ENCODE data around the gene NCKAP5L.
A peak's percentile ranks its signal among the peaks of the same experiment; 100 is the strongest.
"Not testable (repeated sequence)": the region's sequence is repeated elsewhere in the genome, so short reads cannot be mapped to it uniquely, and the experiment has no call there.

Gene NCKAP5L, protein sequence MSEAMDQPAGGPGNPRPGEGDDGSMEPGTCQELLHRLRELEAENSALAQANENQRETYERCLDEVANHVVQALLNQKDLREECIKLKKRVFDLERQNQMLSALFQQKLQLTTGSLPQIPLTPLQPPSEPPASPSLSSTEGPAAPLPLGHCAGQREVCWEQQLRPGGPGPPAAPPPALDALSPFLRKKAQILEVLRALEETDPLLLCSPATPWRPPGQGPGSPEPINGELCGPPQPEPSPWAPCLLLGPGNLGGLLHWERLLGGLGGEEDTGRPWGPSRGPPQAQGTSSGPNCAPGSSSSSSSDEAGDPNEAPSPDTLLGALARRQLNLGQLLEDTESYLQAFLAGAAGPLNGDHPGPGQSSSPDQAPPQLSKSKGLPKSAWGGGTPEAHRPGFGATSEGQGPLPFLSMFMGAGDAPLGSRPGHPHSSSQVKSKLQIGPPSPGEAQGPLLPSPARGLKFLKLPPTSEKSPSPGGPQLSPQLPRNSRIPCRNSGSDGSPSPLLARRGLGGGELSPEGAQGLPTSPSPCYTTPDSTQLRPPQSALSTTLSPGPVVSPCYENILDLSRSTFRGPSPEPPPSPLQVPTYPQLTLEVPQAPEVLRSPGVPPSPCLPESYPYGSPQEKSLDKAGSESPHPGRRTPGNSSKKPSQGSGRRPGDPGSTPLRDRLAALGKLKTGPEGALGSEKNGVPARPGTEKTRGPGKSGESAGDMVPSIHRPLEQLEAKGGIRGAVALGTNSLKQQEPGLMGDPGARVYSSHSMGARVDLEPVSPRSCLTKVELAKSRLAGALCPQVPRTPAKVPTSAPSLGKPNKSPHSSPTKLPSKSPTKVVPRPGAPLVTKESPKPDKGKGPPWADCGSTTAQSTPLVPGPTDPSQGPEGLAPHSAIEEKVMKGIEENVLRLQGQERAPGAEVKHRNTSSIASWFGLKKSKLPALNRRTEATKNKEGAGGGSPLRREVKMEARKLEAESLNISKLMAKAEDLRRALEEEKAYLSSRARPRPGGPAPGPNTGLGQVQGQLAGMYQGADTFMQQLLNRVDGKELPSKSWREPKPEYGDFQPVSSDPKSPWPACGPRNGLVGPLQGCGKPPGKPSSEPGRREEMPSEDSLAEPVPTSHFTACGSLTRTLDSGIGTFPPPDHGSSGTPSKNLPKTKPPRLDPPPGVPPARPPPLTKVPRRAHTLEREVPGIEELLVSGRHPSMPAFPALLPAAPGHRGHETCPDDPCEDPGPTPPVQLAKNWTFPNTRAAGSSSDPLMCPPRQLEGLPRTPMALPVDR (N-terminal part only)

DNA sequence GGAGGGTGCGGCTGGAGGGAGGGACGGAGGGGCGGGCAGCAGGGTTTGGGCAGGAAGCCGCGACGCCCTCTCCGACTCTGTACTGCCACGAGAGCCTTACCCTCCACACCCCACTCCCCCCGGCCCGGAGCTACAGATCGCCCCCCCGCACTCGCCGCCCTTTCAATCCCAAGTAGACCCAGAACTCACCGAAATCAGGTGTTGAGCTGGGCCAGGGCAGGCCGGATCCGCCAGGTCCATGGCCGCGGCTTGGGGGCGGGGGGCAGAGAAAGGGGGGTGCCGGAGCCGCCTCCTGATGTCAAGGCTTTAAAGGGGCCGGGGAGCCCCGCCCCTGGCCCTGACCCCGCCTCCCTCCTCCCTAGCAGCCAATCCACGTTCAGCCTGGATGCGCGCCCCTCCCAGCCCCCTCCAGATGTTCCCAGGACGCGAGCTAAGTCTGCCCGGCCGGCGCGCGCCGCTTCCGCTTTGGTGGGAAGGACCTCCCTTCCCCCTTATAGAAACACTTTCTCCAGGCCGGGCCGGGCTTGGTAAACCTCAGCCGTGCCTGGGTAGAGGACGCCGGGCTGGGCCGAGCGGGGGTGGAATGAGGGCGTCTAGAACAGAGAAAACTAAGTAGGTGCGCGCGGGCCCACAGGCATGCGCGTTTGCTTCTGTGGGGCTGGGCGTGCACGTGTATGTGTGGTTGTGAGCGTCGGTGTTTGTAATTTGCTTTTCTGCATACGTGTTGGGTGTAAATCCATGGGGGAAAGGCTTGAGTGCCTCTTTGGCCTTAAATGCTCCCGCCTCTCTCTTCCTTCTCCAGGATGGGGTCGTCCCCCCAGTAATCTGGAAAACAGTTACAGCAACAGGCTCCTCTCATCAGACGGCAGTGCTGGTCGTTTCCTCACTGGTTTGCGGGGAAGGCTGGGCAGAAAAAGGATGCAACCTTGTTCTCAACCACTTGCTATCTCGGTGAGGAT is at the start of gene NCKAP5L:
Gene NCKAP5L (minus strand): TSS at position 281 of the 959 bp plus-strand sequence. CDS start 24,369 bp downstream, outside the sequence.
- peak within 1 kb of the TSS; percentile 97 for H3K27ac Mint-ChIP-seq
- H3K4me3 Mint-ChIP-seq = peak within 1 kb of the TSS; percentile 95
- no peaks in the 10 kb centered on the region for H3K9me3 Mint-ChIP-seq
- H3K27me3 Mint-ChIP-seq = no peaks in the 10 kb centered on the region
- no peaks in the 10 kb centered on the region for H3K36me3 Mint-ChIP-seq (ENCODE audit: low read depth)
- H3K4me1 Mint-ChIP-seq (ENCODE audit: low read depth) = peaks cover 26% of the 10 kb centered on the region

DNA sequence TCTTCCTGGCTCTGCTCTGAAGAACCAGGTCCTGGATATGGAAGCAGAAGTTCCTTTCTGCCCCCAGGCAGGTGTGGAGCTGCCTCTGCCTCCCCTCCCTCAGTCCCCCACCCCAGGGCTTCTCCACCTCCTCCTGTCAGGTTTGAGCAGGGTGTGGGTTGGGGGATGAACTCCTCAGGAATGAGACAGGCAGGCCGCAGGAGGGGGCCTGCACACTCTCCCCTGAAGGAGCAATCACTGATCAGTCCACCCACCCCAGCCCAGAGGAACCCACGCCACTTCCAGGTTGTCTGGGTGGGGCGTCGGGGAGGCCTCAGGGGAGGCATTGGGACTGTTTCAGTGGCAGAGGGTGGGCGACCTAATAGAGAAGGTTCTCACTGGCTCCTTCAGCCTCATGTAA is 48.9 kb upstream of the NCKAP5L start:
- H3K36me3 Mint-ChIP-seq (ENCODE audit: low read depth) = no peaks in the 10 kb centered on the region
- no peak overlapping the region for H3K27ac Mint-ChIP-seq
- H3K27me3 Mint-ChIP-seq = no peaks in the 10 kb centered on the region

DNA sequence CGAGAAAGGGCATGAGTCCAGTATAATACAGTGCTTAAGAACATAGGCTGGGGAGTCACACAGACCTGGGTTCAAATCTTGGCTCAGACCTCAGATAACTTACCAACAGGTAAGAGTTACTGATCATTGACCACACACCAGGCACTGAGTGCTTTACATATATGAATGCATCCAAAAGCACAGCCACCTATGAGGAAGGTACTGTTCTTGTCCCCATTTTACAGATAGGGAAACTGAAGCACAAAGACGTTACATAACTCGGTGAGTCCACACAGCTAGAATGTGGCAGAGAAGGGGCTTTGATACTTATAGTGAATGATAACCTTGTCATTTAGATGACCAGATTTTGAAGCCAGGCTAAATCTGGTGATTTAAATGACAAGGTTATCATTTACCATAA is 47.9 kb upstream of the NCKAP5L start:
- no peak overlapping the region for H3K27ac Mint-ChIP-seq
- no peaks in the 10 kb centered on the region for H3K4me1 Mint-ChIP-seq (ENCODE audit: low read depth)
- no peak overlapping the region for H3K4me3 Mint-ChIP-seq
- H3K27me3 Mint-ChIP-seq = no peaks in the 10 kb centered on the region
- H3K9me3 Mint-ChIP-seq = peaks cover 27% of the 10 kb centered on the region
- H3K36me3 Mint-ChIP-seq (ENCODE audit: low read depth) = no peaks in the 10 kb centered on the region

More for the DNA sequence above, 48.9 kb upstream of the NCKAP5L start:
- Mint-ChIP-seq H3K4me3 (no peak overlapping the region), H3K4me1 (ENCODE audit: low read depth) (no peaks in the 10 kb centered on the region), H3K9me3 (peaks cover 27% of the 10 kb centered on the region)

DNA sequence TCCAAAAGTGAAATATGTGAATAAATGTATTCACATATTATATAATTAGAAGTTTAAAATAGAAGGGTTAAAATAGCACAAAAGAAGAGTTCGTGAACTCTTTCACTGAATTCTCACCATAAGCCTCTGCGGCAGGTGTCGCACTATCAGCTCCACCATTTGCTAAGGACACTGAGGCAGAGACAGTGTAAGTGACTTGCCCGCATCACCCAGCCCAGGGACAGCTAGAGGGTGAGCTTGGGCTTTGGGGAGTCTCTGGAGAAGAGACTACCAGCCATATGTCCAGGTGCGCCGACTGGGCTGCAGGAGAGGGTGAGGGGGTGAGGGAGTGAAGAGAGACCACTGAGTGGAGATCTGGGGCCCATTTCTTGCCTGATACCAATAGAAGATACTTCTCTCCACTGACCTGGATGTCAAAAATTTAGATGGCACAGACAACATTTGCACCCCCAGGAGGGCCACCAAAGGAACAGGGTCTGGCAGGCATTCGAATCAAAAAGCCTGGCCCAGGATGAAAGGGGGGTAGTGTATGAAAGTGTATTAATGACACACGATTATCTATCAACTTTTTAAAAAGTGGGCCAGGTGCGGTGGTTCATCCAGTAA is 47.0 kb upstream of the NCKAP5L start:
- H3K27me3 Mint-ChIP-seq = no peaks in the 10 kb centered on the region
- peaks cover 26% of the 10 kb centered on the region for H3K9me3 Mint-ChIP-seq
- H3K36me3 Mint-ChIP-seq (ENCODE audit: low read depth) = no peaks in the 10 kb centered on the region
- no peak overlapping the region for H3K4me3 Mint-ChIP-seq
- no peaks in the 10 kb centered on the region for H3K4me1 Mint-ChIP-seq (ENCODE audit: low read depth)
- no peak overlapping the region for H3K27ac Mint-ChIP-seq

DNA sequence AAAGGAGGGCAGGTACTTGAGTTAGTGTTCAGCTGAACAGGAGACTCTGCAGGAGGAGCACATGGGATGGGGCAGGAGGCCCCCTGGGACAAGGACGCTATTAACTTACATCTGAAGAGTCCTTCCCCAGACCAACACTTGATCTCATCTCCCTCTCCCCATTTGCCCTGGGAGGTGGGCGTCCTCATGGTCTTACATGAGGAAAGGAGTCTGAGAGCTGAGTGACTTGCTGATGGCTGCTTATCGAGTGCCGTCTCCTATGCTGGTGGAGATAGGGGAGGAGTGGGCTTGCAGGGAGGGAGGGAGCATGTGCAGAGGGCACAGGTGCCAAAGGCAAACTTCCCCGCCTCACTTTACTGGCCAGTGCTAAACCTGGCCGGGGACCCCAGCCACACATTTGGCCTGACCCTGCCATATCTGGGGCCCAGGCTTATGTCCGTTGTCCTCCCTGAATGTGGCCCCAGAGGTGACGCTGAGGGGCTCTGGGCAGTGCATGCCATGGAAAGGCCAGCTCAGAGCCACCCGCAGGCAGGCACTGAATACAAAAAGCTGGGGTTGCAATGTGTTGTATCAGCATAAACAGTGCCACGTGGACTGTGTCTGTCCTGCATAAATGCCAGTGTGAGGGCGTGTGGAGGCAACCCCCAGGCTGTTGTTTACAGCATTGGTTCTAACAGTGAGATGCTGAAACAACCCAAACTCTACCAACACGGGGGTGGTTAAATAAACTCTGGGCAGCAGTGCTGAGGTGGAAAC is 46.1 kb upstream of the NCKAP5L start:
- Mint-ChIP-seq H3K27ac (no peak overlapping the region), H3K36me3 (ENCODE audit: low read depth) (no peaks in the 10 kb centered on the region), H3K27me3 (no peaks in the 10 kb centered on the region), H3K9me3 (peaks cover 17% of the 10 kb centered on the region), H3K4me3 (no peak overlapping the region), H3K4me1 (ENCODE audit: low read depth) (no peaks in the 10 kb centered on the region)

DNA sequence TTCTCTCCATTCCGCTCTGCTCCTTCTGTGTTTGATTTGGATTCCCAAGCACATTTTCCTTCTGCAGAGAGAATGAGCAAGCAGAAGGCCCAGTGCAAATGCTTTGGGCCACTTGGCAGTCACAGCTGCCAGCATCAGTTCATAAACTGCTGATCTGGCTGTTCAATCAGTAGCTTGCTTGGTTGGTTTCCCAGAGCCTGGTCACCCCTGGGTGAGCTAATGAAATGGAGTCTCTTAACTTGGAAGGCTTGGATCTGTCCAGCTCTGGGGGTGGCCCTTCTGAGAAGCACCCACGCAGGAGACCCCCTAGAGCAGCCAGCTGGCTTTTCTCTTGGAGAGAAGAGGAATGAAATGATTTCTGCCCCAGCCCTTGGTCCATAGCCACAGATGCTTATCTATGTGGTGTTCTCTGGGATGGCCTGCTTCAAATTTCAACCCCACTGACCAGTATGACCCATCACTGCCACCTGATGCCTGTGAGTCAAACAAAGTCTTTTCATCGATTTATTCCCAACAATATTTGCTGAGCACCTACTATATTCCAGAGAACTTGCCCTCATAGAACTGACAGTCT is 45.2 kb upstream of the NCKAP5L start:
- peaks cover 9% of the 10 kb centered on the region for H3K9me3 Mint-ChIP-seq
- no peak overlapping the region for H3K4me3 Mint-ChIP-seq

DNA sequence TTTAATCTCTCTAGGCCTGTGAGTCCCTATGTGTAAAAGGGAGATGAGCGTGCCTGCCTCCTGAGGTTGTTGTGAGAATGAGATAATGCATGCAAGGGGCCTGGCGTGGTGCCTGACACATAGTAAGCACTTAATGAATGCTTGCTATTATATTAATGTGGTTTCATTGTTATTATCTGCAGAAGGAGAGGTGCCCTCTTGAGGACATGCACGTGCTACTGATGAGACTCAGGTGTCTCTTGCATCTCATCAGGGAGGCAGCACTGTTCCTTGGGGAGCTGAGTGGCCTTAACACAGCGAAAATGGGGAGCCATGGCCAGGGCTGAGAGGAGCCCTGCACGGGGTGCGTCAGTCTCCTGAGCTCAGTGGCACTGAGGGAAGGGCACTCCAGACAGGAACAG is 44.6 kb upstream of the NCKAP5L start:
- no peaks in the 10 kb centered on the region for H3K27me3 Mint-ChIP-seq
- peaks cover 2% of the 10 kb centered on the region for H3K9me3 Mint-ChIP-seq
- no peaks in the 10 kb centered on the region for H3K36me3 Mint-ChIP-seq (ENCODE audit: low read depth)
- no peaks in the 10 kb centered on the region for H3K4me1 Mint-ChIP-seq (ENCODE audit: low read depth)
- H3K27ac Mint-ChIP-seq = no peak overlapping the region
- no peak overlapping the region for H3K4me3 Mint-ChIP-seq

More for the DNA sequence above, 45.2 kb upstream of the NCKAP5L start:
- no peaks in the 10 kb centered on the region for H3K36me3 Mint-ChIP-seq (ENCODE audit: low read depth)
- no peak overlapping the region for H3K27ac Mint-ChIP-seq
- H3K4me1 Mint-ChIP-seq (ENCODE audit: low read depth) = no peaks in the 10 kb centered on the region
- no peaks in the 10 kb centered on the region for H3K27me3 Mint-ChIP-seq

DNA sequence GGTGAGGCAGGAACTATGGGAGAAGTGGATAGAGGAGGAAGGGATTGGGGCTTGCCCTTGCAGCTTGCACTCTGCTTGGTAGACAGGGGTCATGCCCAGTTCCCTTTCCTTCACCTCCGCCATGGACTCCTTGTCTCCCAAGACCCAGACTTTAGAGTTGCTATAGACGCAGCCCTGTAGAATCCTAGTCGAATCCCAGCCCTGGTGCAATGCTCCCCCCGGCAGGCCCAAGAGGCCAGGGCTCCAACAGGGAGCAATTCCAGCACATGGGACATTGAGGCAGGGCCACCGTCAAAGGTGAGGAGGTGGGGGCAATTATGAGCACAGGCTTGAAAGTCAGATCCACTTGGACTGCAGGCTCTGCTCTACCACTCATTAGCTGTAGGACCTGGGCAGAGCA is 44.2 kb upstream of the NCKAP5L start:
- Mint-ChIP-seq H3K36me3 (ENCODE audit: low read depth) (no peaks in the 10 kb centered on the region), H3K9me3 (no peaks in the 10 kb centered on the region), H3K27me3 (no peaks in the 10 kb centered on the region), H3K27ac (no peak overlapping the region), H3K4me1 (ENCODE audit: low read depth) (no peaks in the 10 kb centered on the region), H3K4me3 (no peak overlapping the region)

DNA sequence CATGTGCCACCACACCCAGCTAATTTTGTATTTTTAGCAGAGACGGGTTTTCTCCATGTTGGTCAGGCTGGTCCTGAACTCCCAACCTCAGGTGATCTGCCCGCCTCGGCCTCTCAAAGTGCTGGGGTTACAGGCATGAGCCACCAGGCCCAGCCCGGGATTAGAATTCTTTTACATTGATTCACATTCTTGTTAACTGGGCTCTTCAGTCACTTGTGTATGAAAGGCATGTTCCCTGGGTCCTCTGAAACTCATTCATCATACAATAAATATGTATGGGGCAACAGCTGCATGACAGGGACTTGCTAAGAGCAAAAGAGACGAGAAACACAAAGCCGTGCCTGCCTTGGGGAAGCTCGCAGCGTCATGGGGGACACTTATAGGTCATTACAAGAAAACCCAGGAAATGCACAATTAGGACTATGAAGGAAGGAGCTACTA is 43.6 kb upstream of the NCKAP5L start:
- H3K4me1 Mint-ChIP-seq (ENCODE audit: low read depth); H3K27me3 Mint-ChIP-seq; H3K27ac Mint-ChIP-seq; H3K36me3 Mint-ChIP-seq (ENCODE audit: low read depth); H3K9me3 Mint-ChIP-seq; H3K4me3 Mint-ChIP-seq: not testable (repeated sequence)

DNA sequence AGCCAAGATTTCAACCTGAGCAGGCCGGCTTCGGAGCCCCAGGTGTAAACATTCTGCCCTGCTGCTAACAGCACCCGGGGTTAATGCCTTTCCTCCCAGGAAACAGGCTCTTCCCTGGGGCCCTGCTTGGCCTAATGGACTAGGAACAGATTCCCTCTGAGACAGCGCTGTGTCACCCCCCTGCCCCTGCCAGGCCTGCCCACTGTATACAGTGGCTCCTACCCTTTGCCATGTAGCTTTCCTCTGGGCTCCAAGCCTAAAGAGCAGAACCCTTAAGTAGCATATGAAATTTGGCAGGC is 43.0 kb upstream of the NCKAP5L start:
- no peaks in the 10 kb centered on the region for H3K9me3 Mint-ChIP-seq
- H3K27ac Mint-ChIP-seq = no peak overlapping the region
- H3K4me3 Mint-ChIP-seq = no peak overlapping the region
- H3K4me1 Mint-ChIP-seq (ENCODE audit: low read depth) = no peaks in the 10 kb centered on the region
- H3K36me3 Mint-ChIP-seq (ENCODE audit: low read depth) = no peaks in the 10 kb centered on the region
- no peaks in the 10 kb centered on the region for H3K27me3 Mint-ChIP-seq

DNA sequence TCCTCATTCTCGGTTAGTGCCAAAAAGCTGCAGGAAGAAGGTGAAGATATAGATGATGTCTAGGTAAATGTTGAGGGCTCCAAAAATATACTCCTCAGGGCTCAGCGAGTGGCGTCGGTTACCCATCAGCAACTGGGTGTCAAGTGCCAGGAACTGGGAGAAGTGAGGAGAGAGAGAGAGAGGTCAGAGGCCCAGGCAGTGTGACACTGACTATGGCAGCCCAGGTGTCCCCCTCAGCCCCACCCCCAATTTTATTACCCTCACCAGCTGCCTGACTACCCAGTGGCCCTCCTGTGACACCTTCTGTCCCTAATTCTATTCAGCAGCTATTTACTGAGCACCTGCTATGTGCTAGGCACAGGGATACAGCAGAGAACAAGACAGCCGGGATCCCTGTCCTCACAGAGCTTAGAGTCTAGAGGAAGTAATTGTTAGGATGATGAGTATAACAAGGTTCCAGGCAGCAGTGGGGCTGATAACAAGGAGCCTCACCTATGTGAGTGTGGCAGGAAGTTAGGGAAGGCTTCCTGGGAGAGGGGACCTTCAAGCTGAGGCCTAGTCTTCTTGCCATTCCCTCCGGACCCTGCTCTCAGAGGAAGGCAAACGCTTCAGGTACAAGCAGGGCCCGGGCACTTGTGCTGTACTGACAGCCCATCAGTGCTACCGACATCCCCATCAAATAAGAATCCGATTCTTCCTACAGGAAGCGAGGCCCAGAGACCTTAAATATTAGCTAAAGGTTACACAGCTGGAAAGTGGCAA is 42.5 kb upstream of the NCKAP5L start:
- Mint-ChIP-seq H3K4me3 (no peak overlapping the region), H3K27me3 (no peaks in the 10 kb centered on the region), H3K36me3 (ENCODE audit: low read depth) (no peaks in the 10 kb centered on the region), H3K27ac (no peak overlapping the region), H3K9me3 (no peaks in the 10 kb centered on the region), H3K4me1 (ENCODE audit: low read depth) (no peaks in the 10 kb centered on the region)

DNA sequence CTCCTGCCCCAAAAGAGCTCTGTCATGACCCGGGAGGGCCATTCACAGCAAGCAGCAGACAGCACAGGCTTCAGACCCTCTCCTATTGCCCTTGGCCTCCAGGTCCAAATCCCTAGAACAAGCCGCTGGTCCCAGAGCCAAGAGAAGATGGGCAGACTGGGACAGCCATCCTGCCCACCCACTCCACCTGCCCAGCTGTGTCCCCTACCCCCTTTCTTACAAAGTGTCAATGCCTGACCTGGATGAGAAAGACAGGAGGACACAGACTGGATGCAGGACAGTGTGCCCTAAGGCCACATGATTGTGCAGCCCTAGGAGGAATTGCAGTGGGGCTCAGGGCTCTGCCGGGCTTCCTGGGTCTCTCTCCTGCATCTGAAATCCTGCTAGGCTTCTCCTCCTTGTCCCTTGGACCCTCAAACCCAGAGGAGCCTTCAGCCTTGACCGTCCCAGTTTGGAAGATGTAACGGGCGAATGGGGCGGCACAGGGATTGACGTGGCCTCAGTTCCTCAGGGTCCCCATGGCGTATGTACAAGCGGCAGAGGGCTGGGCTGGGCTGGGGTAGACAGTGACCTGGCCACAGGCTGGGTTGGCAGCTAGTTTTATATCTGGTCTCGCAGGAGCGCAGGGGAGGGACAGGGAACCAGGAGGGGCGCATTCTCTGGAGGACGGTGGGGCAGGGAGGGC is 41.7 kb upstream of the NCKAP5L start:
- Mint-ChIP-seq H3K27ac (no peak overlapping the region), H3K27me3 (no peaks in the 10 kb centered on the region), H3K4me3 (no peak overlapping the region), H3K9me3 (no peaks in the 10 kb centered on the region), H3K36me3 (ENCODE audit: low read depth) (no peaks in the 10 kb centered on the region), H3K4me1 (ENCODE audit: low read depth) (no peaks in the 10 kb centered on the region)
